Body of pancreas (tissue), 4 donors: ENCODE measurements around the gene HELZ.

Source experiments
- POLR2A ChIP-seq, 3 donors: fragments of 450-650 bp; IDR thresholded peaks; one replicate each; pipeline ENCODE4 v1.6.1; 2016; ENCODE audit warnings: antibody characterized with exemption in 3 of 3, mild to moderate bottlenecking in 2 of 3
- TF ChIP-seq, protein P1 (sequence below), 7 experiments: fragments of 450-650 bp in 4 of 7; fragments of 200-600 bp in 3 of 7; sonication (generic) in 3 of 7; IDR thresholded peaks; one replicate each; pipeline ENCODE4 v1.5.1; 2016 to 2019; ENCODE audit warnings: antibody characterized with exemption in 7 of 7

GRCh38 chr17:67164302-67164701, 80.7 kb downstream of the HELZ start:
- TF ChIP-seq, protein P1, sequence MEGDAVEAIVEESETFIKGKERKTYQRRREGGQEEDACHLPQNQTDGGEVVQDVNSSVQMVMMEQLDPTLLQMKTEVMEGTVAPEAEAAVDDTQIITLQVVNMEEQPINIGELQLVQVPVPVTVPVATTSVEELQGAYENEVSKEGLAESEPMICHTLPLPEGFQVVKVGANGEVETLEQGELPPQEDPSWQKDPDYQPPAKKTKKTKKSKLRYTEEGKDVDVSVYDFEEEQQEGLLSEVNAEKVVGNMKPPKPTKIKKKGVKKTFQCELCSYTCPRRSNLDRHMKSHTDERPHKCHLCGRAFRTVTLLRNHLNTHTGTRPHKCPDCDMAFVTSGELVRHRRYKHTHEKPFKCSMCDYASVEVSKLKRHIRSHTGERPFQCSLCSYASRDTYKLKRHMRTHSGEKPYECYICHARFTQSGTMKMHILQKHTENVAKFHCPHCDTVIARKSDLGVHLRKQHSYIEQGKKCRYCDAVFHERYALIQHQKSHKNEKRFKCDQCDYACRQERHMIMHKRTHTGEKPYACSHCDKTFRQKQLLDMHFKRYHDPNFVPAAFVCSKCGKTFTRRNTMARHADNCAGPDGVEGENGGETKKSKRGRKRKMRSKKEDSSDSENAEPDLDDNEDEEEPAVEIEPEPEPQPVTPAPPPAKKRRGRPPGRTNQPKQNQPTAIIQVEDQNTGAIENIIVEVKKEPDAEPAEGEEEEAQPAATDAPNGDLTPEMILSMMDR (IDR thresholded peaks at IDR 0.05): no peak
- TF ChIP-seq POLR2A (IDR thresholded peaks at IDR 0.05): no peak
